GM19238 (cell line): Measurements from ENCODE around the gene ULBP1.
A peak's percentile ranks its signal among the peaks of the same experiment; 100 is the strongest.
"Not testable (repeated sequence)": the region's sequence is repeated elsewhere in the genome, so short reads cannot be mapped to it uniquely, and the experiment has no call there.

ENCODE experiments used
- DNase-seq: peaks from one replicate; pipeline ENCODE4 v3.0.0; 2011; ENCODE audit warnings: low spot score; ENCODE audit not compliant: insufficient read length

ULBP1 gene

DNA sequence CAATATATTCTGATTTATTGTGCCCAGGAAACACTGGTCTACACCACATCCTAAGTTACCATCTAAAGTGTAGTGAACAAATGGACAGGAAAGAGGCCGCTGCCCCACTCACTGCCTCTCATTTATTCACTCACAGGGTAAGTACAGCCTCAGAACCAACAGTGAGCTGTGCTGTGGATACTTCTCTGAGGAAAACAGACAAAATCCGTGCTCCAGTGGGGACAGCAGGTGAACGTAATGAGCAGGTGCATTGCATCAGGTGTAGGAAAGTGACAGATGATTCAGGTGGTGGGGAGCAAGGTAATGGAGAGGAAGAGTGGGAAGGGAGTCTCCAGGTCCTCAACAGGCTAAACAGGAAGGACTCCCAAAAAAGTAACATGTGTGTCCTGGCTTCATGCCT lies 30.3 kb upstream of the ULBP1 start:
- DNase-seq = no peak

DNA sequence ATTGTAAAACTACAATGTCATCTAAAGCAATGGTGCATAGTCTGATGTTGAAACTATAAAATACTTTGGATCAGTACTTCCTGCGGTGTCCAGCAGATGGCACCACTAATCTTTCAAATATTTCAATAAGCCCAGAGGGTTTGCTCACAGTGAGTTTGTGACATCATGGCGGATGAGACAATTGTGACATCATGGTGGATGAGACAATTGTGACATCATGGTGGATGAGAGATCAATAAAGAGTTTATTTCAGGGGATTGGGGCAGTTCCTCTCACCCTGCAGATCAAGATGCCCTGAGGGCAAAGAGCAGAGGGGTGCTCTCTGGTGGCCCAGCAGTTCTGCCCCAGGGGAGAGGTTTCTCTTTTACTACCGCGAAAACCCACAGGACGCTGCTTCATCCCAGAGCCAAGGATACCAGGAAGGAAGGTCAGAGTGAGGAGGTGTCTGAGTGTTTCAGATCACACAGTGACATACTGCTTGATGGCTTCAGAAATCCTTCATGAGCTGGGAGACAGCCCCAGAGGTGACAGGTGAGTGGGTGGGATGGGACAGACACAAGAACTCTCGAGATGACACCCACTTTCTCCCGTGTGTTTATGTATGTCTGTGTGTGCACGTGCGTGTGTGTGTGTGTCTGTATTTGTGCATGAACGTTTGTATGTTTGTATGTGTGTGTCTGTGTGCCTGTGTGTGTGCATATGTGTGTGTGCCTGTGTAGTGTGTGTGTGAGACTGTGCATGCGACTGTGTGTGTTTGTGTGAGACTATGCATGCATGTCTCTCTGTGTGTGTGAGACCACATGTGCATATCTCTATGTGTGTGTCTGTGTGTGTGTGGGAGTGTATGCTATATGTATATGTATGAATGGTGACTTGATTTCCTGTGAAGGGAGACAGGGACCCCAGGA lies 29.2 kb upstream of the ULBP1 start:
- no peak for DNase-seq

DNA sequence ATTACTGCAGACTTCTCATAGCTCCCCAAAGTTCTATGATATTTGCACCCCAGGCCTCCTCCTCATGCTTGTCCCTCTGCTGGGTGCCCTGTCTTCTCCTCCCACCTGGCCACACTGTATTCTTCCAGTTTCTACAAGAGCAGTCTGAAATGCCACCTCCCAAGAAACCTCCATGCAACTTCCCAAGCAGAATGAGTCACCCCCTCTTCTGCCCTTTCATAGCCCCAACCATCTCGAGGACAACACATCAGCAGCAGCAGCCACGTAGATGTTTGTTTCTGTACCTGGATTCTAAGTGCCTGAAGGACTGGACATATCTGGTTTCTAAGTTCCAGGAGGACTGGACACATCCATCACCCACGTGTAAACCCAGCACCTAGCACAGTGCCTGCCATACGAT lies 28.5 kb upstream of the ULBP1 start:
- DNase-seq = no peak

DNA sequence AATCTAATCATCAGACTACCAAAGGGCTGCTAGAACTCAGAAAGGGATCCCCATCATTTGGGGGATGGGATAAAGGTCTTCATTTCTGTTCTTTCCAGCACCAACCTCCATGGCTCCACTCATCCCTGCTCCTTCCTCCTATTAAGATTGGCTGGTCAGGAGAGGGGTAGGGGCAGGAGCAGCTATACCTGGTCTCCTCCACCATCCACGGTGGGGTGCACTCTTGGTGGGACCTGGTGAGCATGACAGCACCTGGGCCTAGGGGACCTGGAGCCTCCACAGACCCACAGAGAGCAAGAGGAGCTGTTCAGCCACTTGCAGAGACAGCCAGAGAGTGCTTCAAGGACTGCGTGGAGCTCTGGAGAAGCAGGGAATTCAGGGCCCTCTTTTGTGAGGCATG lies 28.1 kb upstream of the ULBP1 start:
- no peak for DNase-seq

DNA sequence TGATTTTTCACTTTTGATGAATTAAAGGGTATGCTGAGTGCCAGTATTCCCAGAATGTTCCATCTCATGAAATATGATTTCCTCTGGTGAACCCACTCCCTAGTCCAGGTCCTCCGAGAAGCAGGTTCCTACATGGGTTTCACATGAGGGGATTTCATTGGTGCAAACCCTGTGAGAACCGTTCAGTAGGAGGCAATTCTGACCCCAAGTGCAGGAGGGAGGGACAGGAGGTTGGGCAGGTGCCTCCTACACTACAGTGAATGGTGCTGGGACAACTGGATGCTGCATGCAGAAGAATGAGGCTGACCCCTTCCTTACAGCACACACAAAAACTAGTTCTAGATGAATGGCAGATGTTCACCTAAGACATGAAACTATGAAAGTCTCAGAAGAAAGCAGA lies 27.0 kb upstream of the ULBP1 start:
- DNase-seq = no peak

DNA sequence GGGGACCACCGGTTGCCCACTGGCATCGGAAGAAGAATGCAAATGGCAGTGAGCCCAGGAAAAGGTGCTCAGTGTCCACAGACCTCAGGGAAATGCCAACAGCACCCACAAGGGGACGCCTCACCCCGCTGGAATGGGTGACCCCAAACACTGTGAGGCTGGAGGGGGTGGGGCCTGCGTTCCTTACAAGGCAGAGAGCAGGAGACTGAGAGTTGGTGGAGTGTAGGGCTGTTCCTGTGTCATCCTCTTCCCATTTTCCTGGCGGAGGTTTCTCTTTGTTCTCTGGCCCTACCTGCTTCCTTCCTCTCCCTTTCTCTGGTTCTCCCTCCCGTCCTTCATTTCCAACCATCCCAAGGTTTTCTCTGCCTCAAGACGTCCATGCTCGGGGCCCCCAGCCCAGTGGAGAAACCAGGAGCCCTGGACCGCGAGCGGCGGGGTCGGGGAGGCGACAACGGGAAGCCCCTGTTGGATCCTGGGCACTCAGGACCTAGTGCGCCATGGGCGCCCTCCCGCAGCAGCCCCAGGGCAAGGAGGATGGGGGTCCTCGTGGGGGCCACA lies 25.7 kb upstream of the ULBP1 start:
- DNase-seq = not testable (repeated sequence)

DNA sequence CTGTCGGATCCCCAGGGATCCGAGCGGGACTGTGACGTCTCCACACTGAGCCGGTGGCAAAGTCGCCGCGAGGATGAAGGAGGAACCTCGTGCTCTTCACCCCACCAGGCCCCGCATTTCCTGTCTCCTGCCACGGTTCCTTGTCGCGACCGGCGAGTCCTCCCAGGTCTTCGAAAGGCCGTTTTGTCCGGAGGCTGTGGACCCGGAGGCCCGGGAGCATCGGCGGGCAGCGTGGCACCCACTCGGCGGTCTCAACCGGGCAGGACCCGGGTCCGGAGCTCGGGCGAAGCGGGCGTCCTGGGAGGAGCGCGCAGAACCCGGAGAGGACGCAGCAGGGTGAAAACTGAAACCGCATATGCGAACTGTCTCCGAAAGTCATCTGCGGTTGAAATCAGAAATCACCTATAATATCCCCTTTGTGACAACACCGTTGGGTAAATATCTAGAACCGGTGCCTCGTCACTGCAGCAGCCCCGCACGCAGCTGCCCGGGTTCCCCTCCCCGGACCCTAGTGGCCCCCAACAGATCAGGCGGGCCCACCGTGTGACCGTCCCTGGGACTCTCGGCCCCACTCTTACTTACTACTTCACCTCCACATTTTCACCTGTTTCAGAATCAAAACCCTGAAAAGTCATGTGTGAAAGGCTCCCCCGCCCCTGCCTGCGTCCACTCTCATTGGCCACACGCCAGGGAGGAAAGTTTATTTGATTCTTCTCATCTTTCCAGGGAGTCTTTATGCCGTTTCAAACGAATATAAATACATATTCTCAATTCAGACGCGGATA lies 25.0 kb upstream of the ULBP1 start:
- peak; percentile 60 for DNase-seq

DNA sequence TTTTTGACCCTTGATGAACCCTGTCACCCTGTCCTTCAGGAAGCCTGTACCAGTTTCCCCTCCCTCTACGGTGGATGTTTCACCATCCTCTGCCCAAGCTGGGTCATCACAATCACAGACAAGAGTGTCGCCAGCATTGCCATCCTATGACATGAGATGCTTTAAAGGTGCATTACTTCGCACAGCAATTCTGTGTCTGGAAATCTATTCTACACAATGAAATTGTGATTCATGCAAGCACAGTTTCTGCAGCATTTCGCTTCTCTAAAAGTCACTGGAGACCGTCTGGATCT lies 24.4 kb upstream of the ULBP1 start:
- DNase-seq = no peak

DNA sequence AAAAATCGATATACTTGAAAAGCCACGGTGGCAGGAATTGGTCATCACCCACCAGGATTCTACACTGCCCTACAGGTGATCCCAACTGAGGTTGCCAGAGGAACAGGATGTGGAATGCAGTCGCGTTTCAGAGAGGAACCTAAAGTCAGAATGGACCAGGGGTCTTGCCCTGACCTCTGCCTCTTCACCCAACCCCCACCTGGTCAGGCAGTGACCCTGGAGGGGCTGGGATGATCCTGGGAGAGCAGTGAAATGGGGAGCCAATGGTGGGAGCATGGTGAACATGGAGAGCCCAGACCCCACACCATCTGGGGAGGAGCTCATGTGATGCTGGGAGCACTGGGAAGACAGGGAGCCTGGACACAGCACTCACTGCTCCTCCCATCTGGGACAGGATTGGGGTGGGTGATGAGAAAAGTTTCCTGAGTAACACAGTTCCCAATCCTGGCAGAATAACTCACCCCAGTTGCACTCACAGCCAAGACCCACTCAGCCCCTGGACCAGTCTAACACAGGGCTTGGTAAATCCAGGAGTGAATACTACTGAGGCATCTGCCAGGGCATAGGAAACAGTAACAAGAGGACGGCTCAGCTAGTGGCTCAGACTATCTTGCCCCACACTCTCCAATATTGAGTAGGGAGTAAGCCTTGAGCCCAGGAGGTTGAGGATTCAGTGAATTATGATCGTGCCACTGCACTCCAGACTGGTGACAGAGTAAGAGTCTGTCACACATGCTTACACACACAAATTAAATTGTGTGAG lies 23.7 kb upstream of the ULBP1 start:
- DNase-seq = no peak

DNA sequence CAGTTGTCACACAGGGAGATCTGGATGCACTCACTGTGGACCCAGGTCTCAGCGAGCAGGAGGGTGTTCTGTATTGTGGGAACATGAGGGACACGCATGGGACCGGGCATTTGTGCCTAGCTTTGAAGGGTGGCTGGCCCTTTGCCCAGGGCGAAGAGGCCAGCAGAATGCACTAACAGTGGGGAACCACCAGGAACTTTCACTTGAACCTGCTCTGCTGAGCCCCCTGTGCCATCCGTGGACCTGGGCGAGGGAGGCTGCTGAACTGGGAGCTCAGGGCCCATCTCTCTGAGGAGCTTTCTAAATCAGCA lies 23.1 kb upstream of the ULBP1 start:
- no peak for DNase-seq

DNA sequence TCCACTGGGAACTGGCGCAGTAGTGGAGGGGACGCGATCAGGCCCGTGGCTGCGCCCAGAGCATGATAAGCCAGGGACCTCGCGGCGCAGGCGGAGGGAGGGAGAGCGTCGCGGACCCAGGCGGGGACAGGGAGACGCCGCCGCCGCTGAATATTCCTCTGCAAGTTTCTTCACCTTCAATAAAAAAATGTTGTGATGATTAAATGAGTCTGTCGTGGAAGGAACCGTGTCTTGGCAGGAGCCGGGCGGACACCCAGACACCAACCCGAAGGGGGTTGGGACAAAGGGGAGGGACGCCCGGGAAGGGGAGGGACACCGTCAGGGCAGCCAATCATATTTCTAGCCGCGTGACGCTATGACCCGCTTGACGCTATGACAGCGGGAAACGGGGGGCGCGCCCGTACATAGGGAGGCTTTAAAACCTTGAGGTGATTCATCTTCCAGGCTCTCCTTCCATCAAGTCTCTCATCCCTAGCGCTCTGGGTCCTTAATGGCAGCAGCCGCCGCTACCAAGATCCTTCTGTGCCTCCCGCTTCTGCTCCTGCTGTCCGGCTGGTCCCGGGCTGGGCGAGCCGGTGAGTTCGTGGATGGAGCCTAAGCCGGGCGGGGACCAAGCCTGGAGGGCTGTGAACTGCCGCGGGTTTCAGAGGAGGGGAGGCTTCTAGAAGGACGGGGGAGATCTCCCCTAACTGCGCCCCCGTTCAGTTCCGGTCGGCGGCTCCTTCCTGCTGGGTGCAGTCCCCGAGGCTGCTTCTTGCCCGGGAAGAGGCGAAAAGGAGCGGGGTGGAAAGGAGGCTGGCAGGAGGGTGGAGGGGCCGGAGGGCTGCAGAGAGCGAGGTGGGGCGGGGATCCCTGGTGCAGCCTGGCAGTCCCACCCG lies 21.9 kb upstream of the ULBP1 start, which contains the start of gene ULBP2:
ULBP2 (plus strand) TSS at position 432 of the 878 bp plus-strand sequence; CDS start at position 491, 59 bp downstream.
- DNase-seq = no peak

DNA sequence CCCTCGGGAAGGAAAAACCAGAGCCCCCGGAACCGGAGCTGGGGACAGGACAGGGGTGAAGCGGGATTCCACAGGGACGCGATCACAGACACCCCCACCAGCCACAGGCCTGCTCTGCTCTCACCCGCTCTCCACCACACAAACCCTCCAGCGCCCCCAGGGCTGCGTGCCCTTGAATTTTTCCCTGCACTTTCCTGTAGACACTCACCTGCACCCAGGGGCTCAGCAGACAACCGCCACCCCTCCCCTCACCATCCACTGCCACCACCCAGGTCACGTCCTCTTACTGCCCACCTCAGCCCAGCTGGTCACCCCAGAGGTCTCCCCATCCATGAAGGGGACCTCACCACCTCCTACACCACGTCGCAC lies 21.3 kb upstream of the ULBP1 start:
- no peak for DNase-seq

DNA sequence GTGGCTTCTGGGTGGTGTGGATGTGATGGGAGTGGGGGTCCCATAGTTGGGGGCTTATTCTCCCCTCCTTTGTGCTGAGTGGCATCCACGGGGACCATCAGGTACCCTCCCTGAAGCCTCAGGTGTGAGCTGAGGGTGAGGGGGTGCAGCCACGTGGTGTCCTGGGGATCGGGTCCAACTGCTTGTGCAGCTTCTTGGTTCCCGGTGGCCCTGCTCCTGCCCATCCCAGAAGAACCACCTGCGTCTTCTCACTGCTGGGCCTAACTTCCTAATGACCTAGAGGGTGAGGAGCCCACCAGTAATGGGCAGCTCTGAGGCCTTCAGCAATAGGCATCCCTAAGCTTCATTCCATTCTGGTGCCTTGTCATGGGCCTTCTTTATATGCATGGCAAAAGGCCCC lies 20.4 kb upstream of the ULBP1 start:
- DNase-seq = not testable (repeated sequence)

DNA sequence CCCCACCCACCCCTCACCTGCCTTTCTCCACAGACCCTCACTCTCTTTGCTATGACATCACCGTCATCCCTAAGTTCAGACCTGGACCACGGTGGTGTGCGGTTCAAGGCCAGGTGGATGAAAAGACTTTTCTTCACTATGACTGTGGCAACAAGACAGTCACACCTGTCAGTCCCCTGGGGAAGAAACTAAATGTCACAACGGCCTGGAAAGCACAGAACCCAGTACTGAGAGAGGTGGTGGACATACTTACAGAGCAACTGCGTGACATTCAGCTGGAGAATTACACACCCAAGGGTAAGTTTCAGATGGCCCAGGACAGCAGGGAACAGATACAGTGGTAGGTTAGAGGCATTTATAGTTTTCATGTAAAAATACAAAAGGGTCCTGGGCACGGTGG lies 18.5 kb upstream of the ULBP1 start:
- not testable (repeated sequence) for DNase-seq

DNA sequence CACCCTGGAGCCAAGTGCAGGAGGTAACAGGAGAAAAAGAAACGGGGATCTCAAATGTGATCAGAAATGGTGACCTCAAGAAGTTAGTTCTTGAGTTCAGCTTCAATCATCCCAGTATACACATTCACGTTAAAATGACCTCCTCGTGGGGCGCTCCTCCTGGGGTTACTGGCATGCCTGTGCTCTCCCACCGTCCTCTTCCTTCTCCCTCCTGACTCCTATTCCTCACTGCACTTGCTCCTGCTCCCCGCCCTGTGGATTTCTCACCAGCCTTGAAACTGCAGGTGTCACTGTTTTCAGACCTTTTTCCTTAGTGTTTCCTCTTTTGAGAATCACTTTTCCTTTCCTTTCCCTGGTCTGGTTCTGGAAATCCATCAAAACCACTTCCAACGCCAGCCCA lies 17.1 kb upstream of the ULBP1 start:
- DNase-seq = not testable (repeated sequence)

DNA sequence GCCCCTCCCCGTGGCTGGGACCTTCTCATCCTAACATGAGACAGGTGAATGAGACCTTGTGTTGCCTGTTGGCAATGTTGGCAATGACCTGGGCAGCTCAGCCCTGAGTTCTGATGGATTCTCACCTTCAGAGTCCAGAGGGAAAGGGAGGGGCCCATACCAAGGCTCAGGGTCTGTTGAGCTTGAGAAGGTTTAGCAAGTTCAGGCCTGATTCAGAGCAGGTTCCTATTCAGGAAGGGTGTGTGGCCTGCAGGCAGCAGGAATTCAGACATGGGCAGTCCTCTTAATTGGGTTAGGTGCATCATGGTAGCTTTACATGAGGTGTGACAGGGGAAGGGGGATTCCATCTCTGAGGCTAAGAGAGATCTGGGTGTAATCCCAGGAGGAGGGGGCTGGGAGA lies 16.2 kb upstream of the ULBP1 start:
- not testable (repeated sequence) for DNase-seq

DNA sequence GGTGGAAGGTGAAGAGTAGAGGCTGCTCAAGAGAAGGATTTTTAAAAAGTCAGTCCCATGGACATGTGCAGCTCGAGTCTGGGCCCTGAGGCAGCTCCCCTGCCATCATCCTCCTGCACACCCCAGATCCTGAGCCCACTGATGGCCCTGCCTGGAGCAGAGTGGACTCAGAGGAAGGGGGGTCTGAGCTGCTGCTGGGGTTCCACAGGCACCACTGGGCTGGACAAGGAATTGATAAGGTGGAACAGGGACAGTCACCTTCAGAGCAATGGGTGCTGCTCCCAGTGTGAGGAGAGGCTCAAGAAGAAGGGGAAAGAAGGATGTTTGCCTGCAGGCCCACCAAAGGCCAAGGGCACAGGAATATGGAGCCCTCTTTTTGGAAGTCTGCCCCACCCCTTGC lies 15.7 kb upstream of the ULBP1 start:
- DNase-seq = no peak

DNA sequence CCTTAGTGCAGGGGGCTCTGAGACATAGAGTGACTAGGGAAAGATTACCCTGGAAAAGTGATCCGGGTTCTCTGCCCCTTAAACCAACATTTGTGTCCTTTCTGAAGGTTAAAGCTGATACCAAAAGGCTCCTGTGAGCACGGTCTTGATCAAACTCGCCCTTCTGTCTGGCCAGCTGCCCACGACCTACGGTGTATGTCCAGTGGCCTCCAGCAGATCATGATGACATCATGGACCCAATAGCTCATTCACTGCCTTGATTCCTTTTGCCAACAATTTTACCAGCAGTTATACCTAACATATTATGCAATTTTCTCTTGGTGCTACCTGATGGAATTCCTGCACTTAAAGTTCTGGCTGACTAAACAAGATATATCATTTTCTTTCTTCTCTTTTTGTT lies 15.1 kb upstream of the ULBP1 start:
- DNase-seq = no peak

DNA sequence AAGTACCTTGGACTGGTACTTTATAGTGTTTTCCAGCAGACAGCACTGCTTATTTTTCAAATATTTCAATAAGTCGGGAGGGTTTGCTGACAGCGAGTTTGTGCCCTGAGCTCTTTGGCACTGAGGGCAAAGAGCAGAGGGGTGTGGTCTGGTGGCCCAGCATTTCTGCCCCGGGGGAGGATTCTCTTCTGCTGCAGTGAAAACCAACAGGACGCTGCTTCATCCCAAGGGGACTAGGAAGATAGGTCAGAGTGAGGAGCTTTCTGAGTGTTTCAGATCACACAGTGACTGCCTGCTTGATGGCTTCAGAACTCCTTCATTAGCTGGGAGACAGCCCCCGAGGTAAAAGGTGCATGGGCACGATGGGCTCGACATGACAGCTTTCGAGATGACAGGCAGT lies 13.3 kb upstream of the ULBP1 start:
- DNase-seq = no peak

DNA sequence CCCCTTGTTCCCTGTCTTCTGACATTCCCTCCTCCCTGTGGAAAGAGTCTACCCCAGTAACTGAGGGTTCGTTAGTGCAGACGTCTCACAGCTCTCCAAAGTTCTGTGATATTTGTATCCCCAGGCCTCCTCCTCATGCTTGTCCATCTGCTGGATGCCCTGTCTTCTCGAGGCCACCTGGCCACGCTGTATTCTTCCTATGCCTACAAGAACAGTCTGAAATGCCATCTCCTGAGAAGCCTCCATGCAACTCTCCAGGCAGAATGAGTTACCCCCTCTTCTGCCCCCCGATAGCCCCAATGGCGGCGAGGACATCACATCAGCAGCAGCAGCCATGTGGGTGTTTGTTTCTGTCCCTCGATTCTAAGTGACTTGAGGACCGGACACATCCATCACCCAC lies 12.6 kb upstream of the ULBP1 start:
- DNase-seq = no peak

DNA sequence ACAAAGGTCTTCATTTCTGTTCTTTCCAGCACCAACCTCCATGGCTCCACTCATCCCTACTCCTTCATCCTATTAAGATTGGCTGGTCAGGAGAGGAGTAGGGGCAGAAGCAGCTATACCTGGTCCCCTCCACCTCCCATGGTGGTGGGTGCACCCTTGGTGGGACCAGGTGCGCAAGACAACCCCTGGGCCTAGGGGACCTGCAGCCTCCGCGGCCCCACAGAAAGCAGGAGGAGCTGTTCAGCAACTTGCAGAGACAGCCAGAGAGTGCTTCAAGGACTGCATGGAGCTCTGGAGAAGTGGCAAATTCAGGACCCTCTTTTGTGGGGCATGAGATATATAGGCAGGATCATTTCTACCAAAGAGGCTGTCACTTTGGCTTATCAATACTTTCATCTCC lies 12.1 kb upstream of the ULBP1 start:
- DNase-seq = no peak
